Gastrocnemius medialis (tissue), 4 donors: Measurements from ENCODE around the gene TFB1M.

Source experiments
- CTCF ChIP-seq, 5 experiments: fragments of 450-650 bp in 3 of 5; fragments of 200-600 bp in 2 of 5; sonication (generic) in 2 of 5; IDR thresholded peaks in 4 of 5; conservative IDR thresholded peaks in 1 of 5; 1 replicate in 4 of 5; 2 replicates in 1 of 5; pipeline ENCODE4 v1.5.1; 2016 to 2019; ENCODE audit warnings: antibody characterized with exemption in 5 of 5, mild to moderate bottlenecking in 3 of 5, moderate library complexity in 3 of 5
- POLR2A ChIP-seq, 2 donors: fragments of 450-650 bp; IDR thresholded peaks; one replicate each; pipeline ENCODE4 v1.6.1; 2017; ENCODE audit warnings: antibody characterized with exemption in 2 of 2, mild to moderate bottlenecking in 2 of 2, moderate library complexity in 2 of 2

- TF ChIP-seq POLR2A (IDR thresholded peaks at IDR 0.05) (no peak), CTCF (IDR thresholded peaks at IDR 0.05 in 4 of 5, conservative IDR thresholded peaks at IDR 0.05 in 1 of 5) (peak; percentile 80 to 86 (median 84))
These were observed 13.2 kb upstream of the TFB1M start for GRCh38 chr6:155327326-155328073.
